Kidney glomerular epithelial cell (primary cell): ENCODE measurements around the gene ZNF30.
"Not testable (repeated sequence)": the region's sequence is repeated elsewhere in the genome, so short reads cannot be mapped to it uniquely, and the experiment has no call there.

Experiments
- DNase-seq: peaks from one replicate; lab custom pipeline; 2025; lab: John Stamatoyannopoulos, UW

Gene ZNF30

DNA sequence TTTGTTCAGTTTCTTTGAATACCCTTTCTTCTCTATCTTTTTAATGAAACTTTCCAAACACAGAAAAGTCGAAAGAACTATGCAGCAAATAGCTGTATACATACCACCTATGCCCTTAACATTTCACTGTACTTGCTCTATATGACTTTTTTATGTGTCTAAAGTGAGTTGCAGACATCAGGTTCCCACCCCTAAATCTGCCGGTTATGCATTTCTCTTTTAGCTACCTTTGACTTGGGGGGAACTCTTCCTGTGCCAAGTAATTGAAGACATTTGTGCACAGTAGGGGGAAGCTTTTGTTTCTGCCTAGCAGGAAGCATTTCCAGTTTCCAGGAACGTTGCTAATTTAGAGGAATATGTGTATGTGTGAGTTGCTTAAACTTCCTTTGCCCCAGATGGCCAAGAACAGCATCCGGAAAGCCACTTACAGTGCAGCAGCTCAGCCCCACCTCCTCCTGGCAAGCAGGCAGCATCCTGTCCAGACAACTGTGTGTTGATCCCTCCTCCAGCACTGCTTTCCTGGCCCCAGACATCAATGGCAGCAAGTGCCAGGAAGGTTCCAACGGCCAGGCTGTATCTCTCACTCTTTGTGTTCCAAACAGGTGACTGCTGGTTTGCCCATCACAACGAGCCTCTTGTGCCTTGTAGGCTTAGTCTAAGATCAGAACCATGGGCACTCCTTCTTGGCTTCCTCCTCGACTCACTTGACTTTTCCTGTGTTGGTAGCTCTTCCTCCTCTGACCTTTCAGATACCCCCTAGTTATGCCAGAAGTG lies 58.7 kb downstream of the ZNF30 start:
- DNase-seq: no peak

GRCh38 chr19:34988119-34988518 lies 61.4 kb downstream of the ZNF30 start:
- DNase-seq: no peak

GRCh38 chr19:34989298-34989697 lies 62.6 kb downstream of the ZNF30 start:
- DNase-seq: no peak

DNA sequence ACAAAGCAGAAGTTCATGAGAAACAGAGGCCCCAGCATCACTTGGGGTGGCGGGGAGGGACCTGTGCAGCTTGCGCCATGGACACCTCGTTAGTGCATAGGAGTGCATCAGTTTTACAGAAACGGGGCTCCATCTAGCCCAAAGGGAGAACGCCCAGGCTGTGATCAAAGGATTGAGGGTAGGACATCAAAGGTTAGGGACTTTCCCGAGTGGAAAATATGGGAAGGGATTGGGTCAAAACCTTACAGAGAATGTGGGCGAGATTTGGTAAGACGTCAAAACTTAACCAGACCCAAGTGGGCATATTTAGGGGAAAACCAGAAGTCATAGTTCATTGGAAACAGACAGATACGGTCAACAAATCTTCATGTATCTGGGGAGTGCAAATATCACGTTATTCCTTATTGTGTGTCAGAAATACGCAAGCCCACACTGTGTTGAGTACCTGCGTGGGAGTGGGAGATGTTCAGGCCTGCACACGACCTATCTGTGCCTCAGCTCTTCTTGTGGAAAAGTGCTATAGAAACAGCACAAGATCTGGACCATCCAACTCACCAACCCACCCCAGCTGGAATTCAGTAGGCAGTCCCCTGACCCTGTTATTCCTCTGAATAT lies 64.0 kb downstream of the ZNF30 start:
- no peak for DNase-seq

DNA sequence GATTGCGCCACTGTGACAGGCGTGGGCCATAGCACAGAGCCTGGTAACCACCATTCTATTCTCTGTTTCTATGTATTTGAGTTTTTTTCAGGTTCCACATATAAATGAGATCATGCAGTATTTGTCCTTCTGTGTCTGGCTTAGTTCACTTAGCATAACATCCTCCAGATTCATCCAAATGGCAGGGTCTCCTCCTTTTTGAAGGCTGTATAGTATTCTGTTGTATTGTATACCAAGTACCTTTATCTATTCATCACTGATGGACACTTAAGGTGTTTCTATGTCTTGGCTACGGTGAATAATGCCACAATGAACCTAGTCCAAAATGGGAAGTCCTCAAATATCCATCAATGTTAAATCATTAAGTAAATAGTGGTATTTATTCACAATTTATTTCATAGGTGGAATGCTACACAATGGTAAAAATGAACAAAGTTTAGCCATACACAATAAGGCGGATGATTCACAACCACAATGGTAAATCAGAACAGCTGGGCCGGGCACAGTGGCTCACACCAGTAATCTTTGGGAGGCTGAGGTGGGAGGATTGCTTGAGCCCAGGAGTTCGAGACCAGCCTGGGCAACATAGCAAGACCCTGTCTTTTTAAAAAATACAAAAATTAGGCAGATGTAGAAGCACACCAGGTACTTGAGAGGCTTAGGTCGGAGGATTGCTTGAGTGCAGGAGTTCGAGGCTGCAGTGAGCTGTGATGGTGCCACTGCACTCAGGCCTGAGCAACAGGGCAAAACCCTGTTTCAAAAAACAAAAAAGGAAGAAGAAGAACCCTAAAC lies 65.0 kb downstream of the ZNF30 start:
- DNase-seq: no peak

DNA sequence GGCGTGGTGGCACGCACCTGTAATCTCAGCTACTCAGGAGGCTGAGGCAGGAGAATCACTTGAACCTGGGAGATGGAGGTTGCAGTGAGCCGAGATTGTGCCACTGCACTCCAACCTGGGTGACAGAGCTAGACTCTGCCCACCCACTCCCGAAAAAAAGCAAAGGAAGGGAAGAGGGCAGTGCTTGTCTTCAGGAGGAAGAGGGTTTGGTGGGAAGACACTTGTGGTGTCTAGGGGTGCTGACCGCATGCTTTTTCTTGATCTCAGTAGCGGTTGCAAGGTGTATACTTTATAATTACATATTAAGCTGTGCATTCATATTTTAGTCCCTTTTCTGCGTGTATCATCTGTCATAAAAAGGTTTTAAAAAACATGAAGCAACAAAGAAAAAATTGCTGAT lies 65.9 kb downstream of the ZNF30 start:
- DNase-seq: not testable (repeated sequence)

GRCh38 chr19:34994286-34994642 lies 67.6 kb downstream of the ZNF30 start:
- no peak for DNase-seq
